ENCODE data around the gene PAQR7.

PAQR7 gene

GRCh38 chr1:25874209-25874608 lies 1.3 kb downstream of the PAQR7 start:
- no peak for DNase-seq (ENCODE audit: low read depth in 3 of 3)

GRCh38 chr1:25873120-25873519 lies 2.4 kb downstream of the PAQR7 start:
- no peak for DNase-seq (ENCODE audit: low read depth in 3 of 3)

- DNase-seq (ENCODE audit: low read depth in 3 of 3) = no peak
Observed at GRCh38 chr1:25872713-25873112, 2.8 kb downstream of the PAQR7 start.

GRCh38 chr1:25871704-25872494 lies 3.6 kb downstream of the PAQR7 start:
- DNase-seq (ENCODE audit: low read depth in 3 of 3) = no peak

- DNase-seq (ENCODE audit: low read depth in 3 of 3) = no peak
Observed at GRCh38 chr1:25871086-25871703, 4.3 kb downstream of the PAQR7 start.

- DNase-seq (ENCODE audit: low read depth in 3 of 3) = no peak
Observed at GRCh38 chr1:25870614-25871013, 4.9 kb downstream of the PAQR7 start.

GRCh38 chr1:25869909-25870606 lies 5.5 kb downstream of the PAQR7 start:
- no peak for DNase-seq (ENCODE audit: low read depth in 3 of 3)

- no peak for DNase-seq (ENCODE audit: low read depth in 3 of 3)
Observed at GRCh38 chr1:25867210-25867991, 8.1 kb downstream of the PAQR7 start.

- no peak for DNase-seq (ENCODE audit: low read depth in 3 of 3)
Observed at GRCh38 chr1:25866288-25866687, 9.2 kb downstream of the PAQR7 start.

GRCh38 chr1:25864434-25864833 lies 11.1 kb downstream of the PAQR7 start:
- no peak for DNase-seq (ENCODE audit: low read depth in 3 of 3)

GRCh38 chr1:25863486-25864262 lies 11.8 kb downstream of the PAQR7 start:
- DNase-seq (ENCODE audit: low read depth in 3 of 3) = no peak

- no peak for DNase-seq (ENCODE audit: low read depth in 3 of 3)
Observed at GRCh38 chr1:25862785-25863485, 12.6 kb downstream of the PAQR7 start.

GRCh38 chr1:25861316-25862286 lies 13.9 kb downstream of the PAQR7 start:
- DNase-seq (ENCODE audit: low read depth in 3 of 3) = no peak

GRCh38 chr1:25858906-25859789 lies 16.4 kb downstream of the PAQR7 start, which contains the start of gene AUNIP:
AUNIP (minus strand) TSS chr1:25859457; CDS start chr1:25859357, 100 bp downstream.
- DNase-seq (ENCODE audit: low read depth in 3 of 3) = peak; percentile 84 to 89 (median 85)

- no peak for DNase-seq (ENCODE audit: low read depth in 3 of 3)
Observed at GRCh38 chr1:25858494-25858893, 17.0 kb downstream of the PAQR7 start.

GRCh38 chr1:25856856-25857255 lies 18.7 kb downstream of the PAQR7 start:
- DNase-seq (ENCODE audit: low read depth in 3 of 3) = no peak

GRCh38 chr1:25854554-25854953 lies 21.0 kb downstream of the PAQR7 start:
- DNase-seq (ENCODE audit: low read depth in 3 of 3) = no peak

GRCh38 chr1:25848531-25848930 lies 27.0 kb downstream of the PAQR7 start:
- no peak for DNase-seq (ENCODE audit: low read depth in 3 of 3)
